Measurements from ENCODE around the gene TSPAN18. TPM values are rescaled to one million over a fixed set of nuclear protein-coding genes. Genes with fewer than 3 reads are reported as not detected.

Gene TSPAN18
- total and polyA plus RNA-seq, 2 experiments from 2014 or later, result 6.0 to 10.6 TPM

- Histone ChIP-seq H3K27ac (ENCODE audit: low read depth) (no peak overlapping the region), H2AFZ (no peak overlapping the region), H3F3A (replicated peaks; ENCODE audit: low read depth) (0 out of 2 replicates have a peak, but pooled peaks cover 3% of the 10 kb centered on the region), H3K4me3 (no peak overlapping the region), H4K20me1 (replicated peaks; ENCODE audit: insufficient read depth) (no peaks in the 10 kb centered on the region), H3K27me3 (ENCODE audit: insufficient read depth) (no peaks in the 10 kb centered on the region), H3K9me2 (ENCODE audit: insufficient read depth) (no peaks in the 10 kb centered on the region), H3K4me2 (peak overlapping the region; percentile 72), H3K4me1 (ENCODE audit: insufficient read depth) (peaks cover 41% of the 10 kb centered on the region), H3K79me2 (replicated peaks; ENCODE audit: insufficient read depth) (peaks cover 5% of the 10 kb centered on the region; the same call in 1 of the 2 replicates), H3K36me3 (ENCODE audit: insufficient read depth) (no peaks in the 10 kb centered on the region)
- Mint-ChIP-seq H3K36me3 (ENCODE audit: low read depth) (peaks cover 12% of the 10 kb centered on the region), H3K27ac (no peak overlapping the region), H3K4me3 (no peak overlapping the region; the same call in 2 of the 3 replicates), H3K9me3 (peaks cover 5% of the 10 kb centered on the region; the same call in 2 of the 3 replicates), H3K4me1 (peaks cover 81% of the 10 kb centered on the region), H3K27me3 (ENCODE audit: insufficient read depth, low read depth, poor library complexity) (peaks cover 33% of the 10 kb centered on the region)
- DNase-seq (ENCODE audit: low spot score) (no peak), ATAC-seq (peak; percentile 44)
- TF ChIP-seq EZH2phosphoT487 (IDR thresholded peaks at IDR 0.05; ENCODE audit: unreplicated experiment), result no peak
- no peak; the same call in 1 of the 2 replicates for TF ChIP-seq CREB1 (CRISPR knock-in tag; IDR thresholded peaks at IDR 0.05; ENCODE audit: low read depth)
- TF ChIP-seq JUNB (IDR thresholded peaks at IDR 0.05; ENCODE audit: unreplicated experiment), result no peak
- no peak for TF ChIP-seq NANOG (IDR thresholded peaks at IDR 0.05; ENCODE audit: borderline replicate concordance)
- no peak for TF ChIP-seq POLR2AphosphoS5 (IDR thresholded peaks at IDR 0.05; ENCODE audit: low read depth)
- no peak for TF ChIP-seq CTCF (conservative IDR thresholded peaks at IDR 0.05; ENCODE audit: low read depth in 2 of 2)
- TF ChIP-seq REST (IDR thresholded peaks at IDR 0.05; ENCODE audit: unreplicated experiment), result no peak
- no peak for TF ChIP-seq STAT1 (IDR thresholded peaks at IDR 0.05; ENCODE audit: unreplicated experiment)
- no peak for TF ChIP-seq EZH2 (IDR thresholded peaks at IDR 0.05; ENCODE audit: low read depth, unreplicated experiment)
- no peak for TF ChIP-seq ZNF331 (CRISPR knock-in tag; IDR thresholded peaks at IDR 0.05; ENCODE audit: low read depth)
- TF ChIP-seq ZNF114 (CRISPR knock-in tag; IDR thresholded peaks at IDR 0.05), result no peak
- TF ChIP-seq, protein P1, sequence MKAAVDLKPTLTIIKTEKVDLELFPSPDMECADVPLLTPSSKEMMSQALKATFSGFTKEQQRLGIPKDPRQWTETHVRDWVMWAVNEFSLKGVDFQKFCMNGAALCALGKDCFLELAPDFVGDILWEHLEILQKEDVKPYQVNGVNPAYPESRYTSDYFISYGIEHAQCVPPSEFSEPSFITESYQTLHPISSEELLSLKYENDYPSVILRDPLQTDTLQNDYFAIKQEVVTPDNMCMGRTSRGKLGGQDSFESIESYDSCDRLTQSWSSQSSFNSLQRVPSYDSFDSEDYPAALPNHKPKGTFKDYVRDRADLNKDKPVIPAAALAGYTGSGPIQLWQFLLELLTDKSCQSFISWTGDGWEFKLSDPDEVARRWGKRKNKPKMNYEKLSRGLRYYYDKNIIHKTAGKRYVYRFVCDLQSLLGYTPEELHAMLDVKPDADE (IDR thresholded peaks at IDR 0.05), result no peak
- no peak for TF ChIP-seq ZNF462 (CRISPR knock-in tag; IDR thresholded peaks at IDR 0.05)
Measured at GRCh38 chr11:44943696-44944095, 216.9 kb downstream of the TSPAN18 start.

All from GM23338 (cell line).